NCI-H2171 treated with DMSO at 0.1 percent for 48 hours (cell line): ENCODE data around the gene LRP6.
"Not testable (repeated sequence)": the region's sequence is repeated elsewhere in the genome, so short reads cannot be mapped to it uniquely, and the experiment has no call there.

Experiments used
- DNase-seq: peaks from one replicate; lab custom pipeline; 2025; lab: John Stamatoyannopoulos, UW

LRP6 gene

DNA sequence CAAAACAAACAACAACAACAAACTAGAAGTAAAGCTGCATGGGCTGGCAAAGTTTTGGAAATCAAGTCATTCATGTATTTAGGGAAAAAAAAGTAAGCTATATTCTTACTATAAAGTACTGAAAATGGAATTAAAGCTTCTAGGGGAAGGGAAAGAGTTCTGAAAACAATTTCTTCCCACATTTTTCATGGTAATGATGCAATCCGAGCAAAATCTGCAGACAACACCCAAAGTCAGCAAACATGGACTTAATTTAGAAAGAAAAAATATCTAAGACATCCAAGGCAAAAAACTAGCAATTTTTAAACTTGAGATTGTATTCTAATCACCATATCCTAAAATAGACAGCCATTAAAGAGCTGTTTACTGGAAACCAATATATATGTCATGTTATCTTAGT lies 86.3 kb downstream of the LRP6 start:
- DNase-seq = no peak

DNA sequence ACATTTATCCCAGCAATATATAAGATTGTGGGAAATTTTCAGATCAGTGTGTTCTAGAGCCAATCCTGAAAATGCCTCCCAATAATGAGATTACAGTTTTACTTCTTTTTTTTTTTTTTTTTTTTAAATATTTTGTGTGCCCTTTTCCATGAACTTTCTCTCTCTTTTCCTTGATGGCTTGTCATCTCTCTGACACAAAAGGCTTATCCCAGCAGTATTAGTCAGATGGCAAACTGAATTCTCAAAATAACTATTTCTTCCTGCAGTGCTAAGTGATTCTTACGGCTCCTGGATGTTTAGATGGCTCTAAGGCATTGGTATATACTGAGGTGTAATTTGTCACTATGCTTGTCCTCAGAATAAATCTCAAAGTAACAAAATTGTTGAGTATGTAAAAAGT lies 86.7 kb downstream of the LRP6 start:
- no peak for DNase-seq

DNA sequence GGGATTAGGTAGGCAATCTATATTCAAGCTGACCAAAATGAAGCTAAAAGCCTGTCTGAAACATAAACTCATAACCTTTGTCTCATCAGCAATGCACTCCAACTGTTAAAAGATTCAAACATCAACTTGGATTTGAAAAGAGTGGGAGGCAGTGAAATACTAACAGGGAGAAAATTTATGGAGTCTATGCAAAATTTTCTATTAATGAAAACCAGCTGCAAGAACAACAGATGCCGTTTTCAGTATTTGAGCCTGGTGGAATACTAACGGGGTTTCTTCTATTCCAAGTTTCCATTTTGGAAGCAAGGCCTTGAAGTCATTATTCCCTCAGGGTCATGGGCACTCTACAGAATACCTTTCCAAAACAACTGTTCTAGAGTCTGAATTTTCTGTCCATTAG lies 88.3 kb downstream of the LRP6 start:
- no peak for DNase-seq

DNA sequence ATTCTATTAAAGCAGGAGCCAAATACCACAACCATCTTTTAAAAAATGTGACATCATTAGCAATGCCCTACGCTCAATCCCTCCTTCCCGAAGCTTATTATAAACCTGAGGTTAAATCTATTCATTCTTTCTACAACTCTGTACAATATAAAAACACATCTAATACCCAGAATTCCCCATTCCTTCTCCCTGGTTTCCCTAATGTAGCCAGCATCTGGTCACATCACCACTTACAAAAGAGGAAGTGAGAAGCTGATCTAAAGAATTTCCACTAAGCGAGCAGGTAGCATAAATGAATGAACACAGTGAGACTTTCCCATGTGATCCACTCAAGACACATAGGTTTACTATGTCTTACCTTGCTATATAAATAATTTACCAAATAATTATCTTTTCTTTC lies 90.4 kb downstream of the LRP6 start:
- DNase-seq = no peak

DNA sequence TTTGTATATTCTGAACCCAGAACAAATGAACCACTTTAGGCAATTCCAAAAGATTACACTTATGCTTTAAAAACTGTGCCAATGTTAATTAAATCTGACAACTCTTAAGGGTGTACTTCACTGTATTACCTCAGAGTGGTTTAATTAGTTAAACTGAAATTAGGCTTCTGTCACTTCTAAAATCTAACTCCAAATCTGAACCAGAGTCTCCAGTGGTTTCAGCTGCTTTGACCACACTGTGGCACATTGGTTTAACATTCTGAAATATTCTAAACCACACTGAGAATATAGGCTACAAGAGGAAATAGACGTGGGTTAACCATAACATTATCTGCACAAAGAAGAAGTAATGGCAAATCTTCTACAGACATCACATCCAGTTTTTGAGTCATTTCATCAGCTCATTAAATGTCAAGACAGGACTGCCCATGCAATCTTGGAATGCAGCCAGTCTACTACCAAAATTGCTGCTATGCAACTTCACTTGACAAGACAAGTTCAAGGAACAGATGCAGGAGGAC lies 94.8 kb downstream of the LRP6 start:
- DNase-seq = no peak

DNA sequence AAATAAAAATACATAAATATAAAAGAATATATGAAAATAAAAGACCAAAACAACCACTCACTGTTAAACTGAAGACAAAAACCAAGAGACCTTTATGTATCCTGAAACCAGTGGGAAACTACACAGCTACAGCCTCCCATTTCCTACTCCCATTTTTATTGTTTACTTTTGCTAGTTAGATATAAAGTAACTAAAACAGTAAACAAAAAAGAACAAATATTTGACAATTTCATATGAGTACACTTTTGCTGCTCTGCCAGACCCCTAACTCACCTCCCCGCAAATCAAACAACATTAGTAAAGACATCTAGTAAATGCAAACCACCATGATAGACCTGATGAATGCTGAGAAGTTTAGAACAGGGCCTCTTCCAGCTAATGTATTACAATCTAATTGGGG lies 99.0 kb downstream of the LRP6 start:
- no peak for DNase-seq

DNA sequence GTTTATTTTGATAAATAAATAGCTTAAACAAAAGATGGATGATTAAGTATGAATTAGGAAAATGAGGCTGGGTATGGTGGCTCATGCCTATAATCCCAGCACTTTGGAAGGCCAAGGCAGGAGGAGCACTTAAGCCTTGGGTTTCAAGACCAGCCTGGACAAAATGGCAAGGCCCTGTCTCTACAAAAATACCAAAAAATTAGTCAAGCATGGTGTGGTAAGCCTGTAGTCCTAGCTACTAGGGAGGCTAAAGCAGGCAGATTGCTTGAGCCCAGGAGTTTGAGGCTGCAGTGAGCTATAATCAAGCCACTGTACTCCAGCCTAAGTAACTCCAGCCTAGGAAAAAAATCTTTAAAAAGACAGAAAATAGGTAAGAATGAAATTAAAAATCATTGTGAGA lies 100.1 kb downstream of the LRP6 start:
- no peak for DNase-seq

DNA sequence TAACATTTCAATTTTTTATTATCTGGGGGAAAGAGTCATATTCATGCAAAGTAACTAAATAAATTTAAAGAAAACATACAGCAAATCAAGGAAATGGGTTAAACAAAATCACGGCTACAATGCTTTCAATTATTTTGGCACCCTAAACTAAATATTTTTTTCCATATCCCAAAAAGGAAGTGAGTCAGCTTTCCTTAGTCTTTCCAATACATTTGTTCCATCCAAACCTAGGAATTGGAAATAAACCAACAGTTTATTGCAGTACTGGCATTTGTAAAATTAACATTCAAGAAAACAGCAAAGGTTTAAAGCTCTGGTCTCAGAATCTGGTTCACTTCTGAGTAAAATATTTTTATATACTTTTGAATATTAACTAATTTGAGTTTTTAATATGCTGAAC lies 106.9 kb downstream of the LRP6 start:
- no peak for DNase-seq

DNA sequence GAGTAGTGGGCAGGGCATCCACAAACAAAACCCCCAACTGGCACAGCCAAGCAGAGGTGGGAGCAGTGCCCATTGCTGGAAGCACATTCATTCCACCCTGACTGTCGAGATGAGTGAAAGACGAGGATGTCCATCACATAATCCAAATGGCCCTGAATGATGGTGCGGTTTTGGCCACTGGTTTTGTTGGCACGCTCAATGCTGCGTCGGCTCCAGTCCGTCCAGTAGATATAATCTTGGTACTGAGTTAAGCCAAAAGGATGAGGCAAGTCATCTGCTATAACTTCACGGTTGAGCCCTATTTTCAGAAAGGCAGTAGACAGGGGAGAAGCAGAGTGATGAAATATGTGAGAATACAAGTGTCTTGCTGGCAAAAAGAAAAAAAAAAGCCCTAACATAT lies 108.0 kb downstream of the LRP6 start:
- DNase-seq = no peak

DNA sequence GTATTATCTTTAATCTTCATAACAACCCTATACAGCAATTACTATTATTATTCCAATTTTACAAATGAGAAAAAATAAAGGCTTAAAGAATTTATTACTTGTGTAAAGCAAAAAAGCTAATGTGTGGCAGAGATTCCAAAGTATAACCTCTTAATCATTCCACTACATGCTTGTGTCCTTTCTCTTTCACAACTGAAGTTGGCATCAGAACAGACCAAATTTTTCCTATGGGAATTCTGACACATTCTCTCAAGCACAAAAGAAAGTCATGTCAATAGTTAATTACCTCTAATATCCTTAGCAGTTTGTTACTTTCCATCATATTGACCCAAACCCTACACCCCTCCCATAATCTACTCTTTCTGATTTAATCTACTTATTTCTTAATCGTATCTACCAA lies 109.4 kb downstream of the LRP6 start:
- DNase-seq = no peak

DNA sequence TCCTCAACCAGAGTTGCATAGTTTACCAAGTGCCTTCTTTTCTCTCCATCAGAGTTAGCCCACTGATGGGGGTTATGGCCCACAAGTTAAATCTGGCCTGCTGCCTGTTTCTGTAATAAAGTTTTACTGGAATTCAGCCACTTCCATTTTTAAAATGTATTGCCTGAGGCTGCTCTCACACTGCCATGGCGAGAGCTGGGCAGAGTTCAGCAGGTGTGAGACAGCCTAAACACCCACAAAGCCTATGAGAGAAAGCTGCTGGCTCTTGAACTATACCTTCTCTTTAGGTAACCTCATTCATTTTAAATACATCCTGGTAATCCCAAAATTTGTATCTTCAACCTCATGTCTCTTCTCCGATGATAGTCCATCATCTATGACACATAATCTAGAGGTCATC lies 110.0 kb downstream of the LRP6 start:
- DNase-seq = no peak

DNA sequence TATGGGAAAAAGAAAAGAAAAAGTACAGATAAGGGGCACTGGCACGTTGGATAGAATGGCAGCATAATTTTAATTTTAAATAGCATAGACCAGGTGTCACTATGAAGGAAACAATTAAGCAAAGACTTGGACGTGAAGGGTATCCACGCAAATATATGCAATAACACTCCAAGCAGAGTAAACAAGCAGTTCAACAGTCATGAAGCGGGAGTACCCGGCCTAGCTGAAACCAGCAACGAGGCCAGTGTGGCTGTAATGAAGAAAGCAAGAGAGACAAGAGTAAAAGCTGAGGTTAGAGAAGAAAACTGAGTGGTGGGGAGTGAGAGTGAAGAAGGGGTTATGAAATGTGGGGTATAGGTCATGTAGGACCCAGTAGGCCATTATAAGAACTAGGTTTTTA lies 110.7 kb downstream of the LRP6 start:
- no peak for DNase-seq

DNA sequence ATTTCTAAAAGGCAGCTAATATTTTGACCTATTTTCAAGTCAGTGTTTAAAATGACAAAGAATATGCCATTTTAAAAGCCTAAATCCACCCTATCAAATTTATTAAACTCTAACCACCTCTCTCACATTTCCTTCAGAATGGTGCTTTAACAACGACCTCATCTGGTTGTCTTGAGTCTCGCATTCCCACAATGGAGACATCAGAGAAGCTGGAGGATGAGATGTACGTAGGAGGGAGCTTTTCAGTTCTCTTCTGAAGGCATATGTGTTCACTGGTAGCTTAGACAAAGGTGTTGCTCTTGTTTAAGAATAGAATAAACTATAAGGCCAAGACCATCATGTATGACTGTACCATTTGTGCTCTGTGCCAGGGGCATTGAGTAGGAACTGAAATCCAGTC lies 113.2 kb downstream of the LRP6 start:
- no peak for DNase-seq

DNA sequence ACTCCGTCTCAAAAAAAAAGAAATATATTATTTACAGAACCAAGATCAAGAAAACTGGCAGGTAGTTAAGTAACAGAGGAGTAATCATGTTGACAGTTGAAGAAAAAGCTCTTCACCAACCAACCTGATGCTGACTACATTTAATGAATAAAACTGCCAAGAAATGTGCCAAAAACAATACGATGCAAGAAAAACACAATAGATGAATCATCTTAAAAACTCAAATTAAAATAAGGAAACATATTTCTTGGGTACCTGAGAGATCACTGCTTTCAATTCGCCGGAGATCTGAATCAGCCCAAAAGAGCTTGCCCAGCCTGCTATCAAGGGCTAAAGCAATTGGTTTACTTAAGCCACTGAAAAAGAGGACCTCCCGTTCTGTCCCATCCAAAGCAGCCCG lies 119.7 kb downstream of the LRP6 start:
- no peak for DNase-seq

DNA sequence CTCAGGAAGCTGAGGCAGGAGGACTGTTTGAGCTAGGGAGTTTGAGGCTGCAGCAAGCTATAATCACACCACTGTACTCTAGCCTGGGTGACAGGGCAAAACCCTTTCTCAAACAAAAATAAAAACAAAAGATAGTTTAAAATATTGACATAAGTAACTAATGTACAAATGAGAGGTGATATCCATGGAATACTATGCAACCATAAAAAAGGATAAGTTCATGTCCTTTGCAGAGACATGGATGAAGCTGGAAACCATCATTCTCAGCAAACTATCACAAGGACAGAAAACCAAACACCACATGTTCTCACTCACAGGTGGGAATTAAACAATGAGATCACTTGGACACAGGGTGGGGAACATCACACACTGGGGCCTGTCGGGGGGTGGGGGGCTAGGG lies 122.3 kb downstream of the LRP6 start:
- not testable (repeated sequence) for DNase-seq

DNA sequence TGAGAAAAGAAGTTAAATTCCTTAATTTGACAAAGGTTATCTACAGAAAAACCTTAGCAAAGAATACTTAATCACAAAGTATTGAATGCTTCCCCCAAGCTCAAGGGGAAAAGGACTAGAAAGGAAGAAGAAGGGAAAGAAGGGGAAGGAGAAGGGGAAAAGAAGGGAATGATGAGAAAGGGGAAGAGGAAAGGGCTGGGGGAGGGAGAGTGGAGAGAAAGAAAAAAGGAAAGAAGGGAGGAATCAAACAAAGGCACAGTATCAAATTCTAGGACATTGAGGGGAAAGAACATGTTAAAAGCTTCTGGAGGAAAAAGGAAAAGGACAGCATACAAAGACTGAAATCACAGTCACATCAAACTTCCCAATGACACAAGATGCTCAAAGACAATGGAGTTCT lies 125.8 kb downstream of the LRP6 start:
- DNase-seq = no peak

DNA sequence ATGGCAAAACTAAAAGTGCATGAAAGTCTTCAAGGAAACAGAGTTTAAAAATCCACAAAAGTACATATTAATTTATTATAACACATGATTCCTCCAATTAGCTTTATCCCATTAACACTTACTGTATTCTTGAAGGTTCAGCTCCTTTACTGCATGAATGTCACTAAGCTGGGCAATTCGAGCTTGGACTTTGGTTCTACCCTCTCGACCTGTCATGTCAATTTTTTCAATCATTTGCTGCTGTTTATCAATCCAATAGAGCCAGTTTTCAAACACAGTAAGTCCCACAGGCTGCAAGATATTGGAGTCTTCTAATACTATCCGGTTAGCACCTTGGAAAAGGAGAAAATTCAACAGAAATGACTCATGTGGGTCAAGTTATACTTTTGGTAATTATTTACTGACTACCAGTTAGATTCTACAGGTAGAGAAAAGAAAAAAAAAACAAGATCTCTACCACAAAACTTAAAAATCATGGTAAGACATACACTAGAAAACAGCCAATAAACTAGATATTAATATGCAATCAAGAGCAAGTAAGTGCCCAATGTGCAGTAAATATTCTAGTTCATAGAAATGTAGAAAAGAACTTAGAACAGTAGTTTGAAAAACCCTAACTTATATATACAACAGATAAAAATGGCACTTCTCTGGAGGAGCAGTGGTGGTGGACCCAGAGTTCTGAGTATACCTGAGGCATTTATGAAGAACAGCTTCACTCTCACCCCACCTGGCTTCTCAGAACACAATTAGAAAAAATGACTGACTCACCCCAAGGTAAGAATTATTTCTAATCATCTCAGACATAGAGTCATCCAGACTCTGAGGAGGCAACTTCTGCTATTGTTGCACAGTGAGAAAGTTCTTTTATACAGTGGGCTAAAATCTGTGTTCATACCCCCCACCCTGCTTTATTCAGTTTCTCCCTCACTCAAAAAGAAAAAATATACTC lies 128.4 kb downstream of the LRP6 start:
- no peak for DNase-seq

DNA sequence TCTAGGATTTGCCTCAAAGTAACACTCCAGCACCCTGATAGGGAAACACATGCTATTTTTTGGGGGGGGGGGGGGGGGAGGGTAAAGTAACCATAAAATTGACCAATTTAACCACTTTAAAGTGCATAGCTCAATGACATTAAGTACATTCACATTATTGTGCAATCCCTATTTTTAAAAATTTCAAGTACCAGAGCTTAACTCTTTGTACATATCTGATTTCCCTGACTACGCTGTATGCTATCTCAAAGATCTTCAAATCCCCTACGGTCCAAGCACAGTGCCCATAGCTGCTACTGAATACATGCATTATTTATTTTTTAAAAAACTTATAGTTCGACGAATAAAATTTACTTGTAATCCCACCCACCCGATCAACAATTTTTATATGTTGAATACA lies 133.1 kb downstream of the LRP6 start:
- DNase-seq = no peak

DNA sequence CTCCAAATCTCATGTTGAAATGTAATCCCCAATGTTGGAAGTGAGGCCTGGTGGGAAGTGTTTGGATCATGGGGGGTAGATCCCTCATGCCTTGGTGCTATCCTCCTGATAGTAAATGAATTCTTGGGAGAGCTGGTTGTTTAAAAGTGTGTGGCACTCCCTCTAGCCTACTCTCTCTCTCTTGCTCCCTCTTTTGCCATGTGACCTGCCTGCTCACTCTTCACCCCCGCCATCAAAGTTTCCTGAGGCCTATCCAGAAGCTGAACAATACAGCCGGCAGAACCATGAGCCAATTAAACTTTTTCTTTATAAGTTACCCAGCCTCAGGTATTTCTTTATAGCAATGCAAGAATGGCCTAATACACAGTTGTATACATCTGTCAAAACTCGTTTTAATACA lies 133.6 kb downstream of the LRP6 start:
- DNase-seq = no peak

DNA sequence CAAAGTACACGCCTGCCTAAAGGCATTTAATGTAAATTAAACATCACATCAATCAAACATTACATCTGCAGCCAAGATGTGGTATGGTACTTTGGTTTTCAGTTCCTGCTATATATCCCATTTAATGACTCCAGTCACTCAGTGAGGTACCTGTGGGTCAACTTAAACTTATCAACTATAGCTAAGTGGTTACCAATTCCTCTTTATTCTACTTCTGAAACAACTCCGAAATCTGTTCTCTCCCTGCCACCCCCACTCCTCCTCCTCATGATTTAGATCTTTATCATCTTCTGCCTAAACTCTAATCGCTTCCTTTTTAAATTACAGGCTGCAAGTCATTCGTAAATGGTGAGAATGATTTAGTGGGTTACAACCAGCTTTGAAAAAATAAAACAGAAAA lies 138.2 kb downstream of the LRP6 start:
- no peak for DNase-seq

DNA sequence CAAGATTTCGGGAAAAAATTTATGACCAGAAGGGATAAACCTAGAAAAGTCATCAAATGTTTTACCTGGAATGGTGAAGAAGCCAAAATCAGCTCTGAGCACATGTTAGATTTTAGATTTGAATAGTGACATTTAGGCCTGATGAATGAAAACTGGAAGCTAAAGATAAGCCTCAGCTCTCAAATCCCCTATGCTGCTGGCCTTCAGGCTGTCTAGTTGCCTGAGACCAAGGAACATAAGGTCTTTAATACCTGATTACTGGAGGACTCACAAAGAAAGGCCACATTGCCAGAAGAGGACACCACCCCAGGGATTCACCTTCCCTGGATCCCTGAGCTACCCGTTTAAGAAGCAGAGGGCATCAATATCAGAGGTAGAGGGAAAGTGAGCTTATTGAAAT lies 139.5 kb downstream of the LRP6 start:
- no peak for DNase-seq

DNA sequence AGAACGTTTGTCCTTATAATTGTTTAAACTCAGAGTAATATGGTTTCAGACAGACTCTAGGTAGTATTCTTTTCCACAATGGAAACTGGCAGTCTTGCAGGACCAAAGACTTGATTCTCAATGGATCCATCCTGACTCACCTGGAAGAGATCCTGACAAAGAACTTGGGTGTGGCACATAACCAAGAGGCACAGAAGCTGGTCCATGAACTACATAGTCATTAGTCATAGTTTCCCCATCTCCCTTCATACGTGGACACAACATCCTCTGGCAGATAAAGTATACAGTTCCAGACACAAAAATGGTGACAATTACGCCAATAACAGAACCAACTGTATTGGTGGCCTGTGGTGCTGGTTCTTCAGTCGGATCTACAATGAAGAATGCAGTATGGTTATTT lies 140.3 kb downstream of the LRP6 start:
- DNase-seq = no peak

DNA sequence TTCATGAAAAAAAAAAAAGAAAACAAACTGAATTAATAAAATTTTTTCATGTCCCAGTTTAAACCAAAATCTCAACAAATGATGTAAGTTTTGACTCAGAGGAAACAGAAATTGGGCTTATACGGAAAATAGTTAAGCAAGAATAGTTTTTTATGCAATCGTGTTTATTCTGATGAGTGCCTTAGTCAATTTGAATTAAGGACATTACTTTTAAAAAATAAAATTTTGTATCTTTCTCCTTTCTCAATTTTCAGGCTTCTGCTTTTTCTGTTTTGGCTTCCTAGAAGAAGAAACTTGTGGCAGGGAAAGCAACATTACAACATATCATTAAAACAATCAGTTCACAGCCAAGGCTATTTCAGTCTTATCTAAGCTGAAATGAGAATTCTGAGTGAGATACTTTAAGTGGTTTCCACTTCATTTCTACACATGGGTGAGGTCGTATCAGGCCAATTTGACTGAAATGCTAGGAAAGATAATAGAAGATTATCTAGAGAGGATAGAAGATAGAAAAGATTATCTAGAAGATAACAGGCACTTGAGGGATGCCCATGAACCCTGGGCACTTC lies 143.7 kb downstream of the LRP6 start:
- DNase-seq = no peak

DNA sequence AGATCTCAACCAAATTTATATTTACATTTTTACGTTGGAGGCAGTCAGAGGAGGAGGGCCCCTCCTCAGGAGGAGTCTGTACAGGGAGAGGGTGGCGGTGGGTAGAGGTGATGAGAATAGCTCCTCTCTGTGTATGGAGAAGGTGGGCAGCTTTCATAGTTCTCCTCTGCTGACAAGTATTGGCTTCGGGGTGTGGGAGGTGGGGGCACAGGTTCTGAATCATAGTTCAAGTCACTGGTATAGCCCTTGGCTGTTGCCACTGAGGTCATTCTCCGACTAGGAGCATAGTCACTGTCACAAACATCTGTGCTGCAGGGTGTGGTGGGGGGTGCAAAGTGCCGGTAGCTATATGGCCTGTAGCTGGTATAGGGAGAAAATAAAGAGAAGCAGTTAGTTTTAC lies 145.8 kb downstream of the LRP6 start:
- DNase-seq = no peak
